NCI-H1048 (cell line): ENCODE data around the gene HOPX.
"Not testable (repeated sequence)": the region's sequence is repeated elsewhere in the genome, so short reads cannot be mapped to it uniquely, and the experiment has no call there.

Experiments used
- DNase-seq: peaks from one replicate; lab custom pipeline; 2025; lab: John Stamatoyannopoulos, UW

HOPX gene

DNA sequence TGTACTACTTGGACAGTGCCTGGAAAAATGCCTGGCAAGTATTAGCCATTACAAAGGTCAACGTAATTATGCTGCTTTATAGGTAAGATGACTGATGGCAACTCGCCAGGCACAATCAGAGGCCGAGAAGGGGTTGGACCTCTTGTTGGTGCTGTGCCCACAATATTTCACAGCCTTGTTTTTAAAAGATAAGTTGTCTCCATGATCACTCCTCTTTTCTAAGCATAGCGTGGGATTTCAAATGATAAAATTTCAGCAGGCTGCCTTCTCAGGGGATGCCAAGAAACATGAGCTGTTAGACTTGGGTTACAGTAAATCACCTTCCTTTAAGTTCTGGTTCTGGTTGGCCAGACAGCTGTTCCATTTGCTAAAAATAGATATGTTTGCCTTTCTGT is 26.9 kb downstream of the HOPX start:
- DNase-seq = no peak

DNA sequence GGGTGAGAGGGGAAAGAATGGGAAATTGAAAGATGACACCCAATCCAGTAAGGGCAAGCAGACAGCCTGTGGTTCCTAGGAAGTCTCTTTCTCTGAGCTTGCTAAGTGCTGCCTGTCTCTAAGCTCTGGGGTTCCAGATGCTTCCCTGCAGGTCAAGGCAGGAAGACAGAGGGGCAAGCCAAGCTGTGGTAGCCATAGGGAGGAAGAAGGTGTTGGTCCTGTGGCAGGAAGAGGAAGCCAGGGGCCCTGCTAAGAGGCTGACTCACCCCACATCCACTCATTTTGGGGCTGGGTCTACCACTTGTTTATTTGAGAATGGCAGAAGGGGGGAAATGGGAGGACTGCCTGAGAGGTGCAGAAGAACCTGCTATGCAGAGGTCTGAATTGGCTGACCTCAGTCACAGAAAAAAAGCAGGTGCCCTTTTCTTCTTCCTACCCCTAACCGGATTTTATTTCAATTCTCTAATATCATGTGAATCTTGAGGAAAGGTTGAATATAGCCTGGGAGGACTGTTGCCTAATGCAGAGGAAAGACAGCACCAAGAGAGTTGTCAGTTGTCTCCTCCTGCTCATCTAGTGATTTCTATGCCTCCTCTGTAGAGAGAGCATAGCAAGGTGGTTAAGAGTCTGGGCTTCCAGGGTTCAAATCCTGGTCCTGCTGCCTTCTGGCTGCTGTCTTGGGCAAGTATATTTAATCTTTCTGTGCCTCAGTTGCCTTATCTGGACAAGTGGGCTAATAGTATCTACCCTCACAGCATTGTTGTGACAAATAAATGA is 27.4 kb downstream of the HOPX start:
- DNase-seq = no peak

DNA sequence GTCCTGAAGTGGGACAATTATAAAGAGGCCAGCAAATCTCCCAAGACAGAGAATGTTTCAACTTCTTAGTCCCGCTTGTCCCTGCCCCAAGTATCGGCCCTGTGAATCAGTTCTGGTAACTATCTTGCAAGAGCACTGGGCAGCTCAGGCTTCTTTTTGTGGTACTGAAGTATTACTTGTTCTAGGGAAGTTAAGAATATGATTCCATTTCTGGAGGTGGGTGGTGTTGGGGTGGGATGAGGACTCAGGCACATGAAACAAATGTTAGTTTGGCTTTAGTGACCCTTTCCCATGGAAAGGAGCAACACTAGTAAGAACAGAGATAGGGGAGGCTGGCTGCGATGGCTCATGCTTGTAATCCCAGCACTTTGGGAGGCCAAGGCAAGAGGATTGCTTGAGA is 28.9 kb downstream of the HOPX start:
- no peak for DNase-seq

GRCh38 chr4:56651056-56651350 is 30.1 kb downstream of the HOPX start:
- DNase-seq = no peak

DNA sequence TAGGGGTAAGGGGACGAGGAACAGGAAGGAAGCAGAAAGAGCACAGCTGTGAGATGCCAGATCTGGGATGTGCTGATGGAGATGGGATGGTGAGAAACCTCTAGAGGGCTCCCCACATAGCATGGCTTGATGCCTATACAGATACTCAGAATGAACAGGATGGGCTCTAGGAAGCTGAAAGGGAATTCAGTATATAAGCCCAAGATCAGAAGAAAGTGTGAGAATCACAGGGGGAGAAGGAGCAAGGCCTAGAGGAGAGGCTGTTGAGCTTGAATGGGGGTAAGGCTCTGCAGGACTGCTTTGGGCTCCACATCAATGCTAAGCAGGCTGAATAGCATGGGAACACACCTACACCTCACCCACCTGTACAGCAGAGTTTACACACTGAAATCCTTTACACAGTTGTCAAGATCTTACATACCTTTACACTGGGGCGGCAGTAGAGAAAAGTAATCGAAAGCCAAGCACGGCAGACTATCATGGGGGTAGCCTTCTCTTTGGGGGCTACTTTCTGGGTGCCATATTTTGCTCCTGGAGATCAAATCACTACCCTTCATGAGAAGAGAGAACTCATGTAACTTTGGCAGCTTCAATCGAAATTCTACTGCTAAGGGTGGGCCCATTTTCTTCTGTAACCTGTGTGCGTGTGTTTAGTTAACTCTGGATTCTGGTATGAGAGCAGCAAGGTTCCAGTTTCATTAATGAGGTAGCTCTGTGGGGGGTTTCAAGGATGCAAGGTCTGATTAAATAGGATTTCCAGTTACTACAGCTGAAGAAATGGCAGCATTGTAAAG is 30.6 kb downstream of the HOPX start:
- no peak for DNase-seq

DNA sequence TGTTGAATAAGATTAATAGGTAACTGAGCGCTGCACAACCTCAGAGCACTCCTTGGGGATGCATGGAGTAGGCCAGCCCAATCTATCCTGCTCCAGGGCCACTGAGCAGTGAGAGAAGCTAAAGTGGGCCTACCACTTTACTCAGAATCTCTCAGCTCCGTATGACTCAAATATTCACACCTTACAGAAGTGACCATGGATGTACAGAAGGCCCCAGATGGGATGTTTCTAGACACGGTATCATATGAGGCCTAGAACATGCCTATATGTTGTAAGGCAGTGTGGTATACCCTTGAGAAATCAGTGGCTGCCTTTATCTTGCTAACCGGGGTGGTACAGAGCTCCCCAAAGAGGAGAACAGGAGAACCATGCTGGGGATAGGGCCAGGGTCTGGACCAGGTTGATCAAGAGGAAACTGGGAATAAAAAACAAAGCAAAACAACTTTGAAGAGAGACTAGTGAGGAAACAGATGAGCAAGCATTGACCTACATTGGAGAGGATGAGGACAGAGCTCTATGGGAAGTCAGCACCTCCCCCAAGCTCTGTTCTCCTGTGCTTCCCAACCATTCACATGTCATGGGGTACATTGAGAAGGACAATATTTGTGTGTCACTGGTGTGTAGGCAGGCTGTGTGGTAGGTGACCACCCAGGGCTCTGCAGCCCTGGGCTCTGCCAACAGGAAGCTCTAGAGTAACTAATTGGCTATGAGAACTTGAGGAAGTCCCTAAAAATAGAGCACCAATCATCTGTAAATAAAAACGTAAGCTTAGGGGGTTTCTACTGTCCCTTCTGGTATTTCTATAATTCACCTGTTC is 31.4 kb downstream of the HOPX start:
- no peak for DNase-seq

- DNase-seq = no peak
Measured at GRCh38 chr4:56648824-56649151, 32.3 kb downstream of the HOPX start.

DNA sequence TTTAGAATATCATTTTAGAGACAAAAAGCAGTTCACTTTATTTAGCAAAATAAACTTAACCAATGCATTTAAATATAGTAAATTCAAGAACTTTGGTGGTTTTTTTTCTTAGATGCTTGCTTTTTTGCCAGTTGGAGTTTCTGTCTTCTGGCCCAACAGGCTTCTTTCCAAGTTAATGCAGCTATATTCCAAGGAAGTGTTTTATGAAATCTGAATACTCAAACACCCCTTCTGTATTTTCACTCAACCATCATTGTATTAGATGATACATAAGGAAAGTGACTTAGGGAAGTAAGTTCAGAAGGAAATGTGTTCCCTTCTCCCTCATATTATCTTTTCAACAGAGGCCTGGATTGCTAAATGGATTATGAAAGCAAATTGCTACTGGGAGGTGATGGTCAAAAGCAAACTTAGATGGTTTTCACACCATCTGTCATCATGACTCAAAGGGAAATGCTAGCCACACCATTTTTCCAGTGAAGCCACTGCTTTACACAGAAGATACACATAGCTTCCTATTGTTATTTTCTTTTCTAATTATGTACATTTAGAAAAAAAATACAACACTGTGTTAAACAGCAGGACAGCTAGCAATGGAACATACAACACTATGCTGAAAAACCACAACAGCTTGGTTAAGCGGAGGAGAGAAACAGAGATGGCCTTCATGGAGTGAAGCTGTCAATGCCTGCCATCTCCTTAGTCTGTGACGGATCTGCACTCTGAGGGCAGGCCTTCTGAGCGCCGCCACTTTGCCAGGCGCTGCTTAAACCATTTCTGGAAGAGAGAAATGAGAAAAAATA is 32.9 kb downstream of the HOPX start:
- no peak for DNase-seq

- no peak for DNase-seq
Measured at GRCh38 chr4:56646341-56646740, 34.8 kb downstream of the HOPX start.

DNA sequence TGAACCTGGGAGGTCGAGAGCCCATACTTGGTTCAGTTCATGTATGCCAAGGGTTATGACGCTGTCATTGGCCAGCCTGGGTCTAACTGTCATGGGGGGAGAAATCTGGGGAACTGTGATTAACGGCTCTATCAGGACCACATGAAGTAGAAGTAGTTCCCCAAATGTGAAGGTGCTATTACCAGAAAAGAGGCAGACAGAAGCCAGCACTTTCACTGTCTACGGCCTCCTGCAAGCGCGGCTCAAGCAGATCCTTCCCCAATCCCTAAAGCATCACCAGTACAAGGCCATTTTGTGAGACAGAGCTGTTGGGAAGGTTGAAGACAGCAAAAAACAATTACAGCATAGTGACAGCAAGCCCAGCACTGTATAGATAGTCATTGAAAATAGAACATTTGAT is 37.5 kb downstream of the HOPX start:
- no peak for DNase-seq

DNA sequence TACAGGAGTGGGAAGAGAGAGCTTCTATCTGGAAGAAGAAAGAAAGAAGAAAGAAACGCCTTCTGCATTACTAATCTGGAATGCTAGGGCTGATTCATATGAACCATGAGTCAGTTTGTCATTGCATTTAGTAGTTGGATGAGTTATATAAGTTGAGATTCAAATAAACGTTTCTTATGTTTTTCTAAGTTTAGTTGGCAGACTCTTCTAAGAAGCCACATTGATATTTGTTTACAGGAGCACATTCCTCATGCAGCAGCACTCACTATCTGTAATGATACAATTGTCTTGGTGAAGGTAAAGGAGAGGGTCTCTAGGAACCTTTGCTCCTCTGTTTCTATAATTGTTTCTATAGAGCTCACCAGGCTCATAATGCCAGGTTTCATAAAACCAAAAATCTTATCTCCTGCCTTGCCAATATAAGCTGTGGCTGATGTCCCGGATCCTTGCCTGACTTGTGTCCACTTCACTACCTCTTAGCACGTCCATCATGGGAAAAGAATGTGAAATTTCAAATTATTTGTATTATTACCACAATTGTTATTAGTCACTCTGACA is 39.5 kb downstream of the HOPX start:
- no peak for DNase-seq

DNA sequence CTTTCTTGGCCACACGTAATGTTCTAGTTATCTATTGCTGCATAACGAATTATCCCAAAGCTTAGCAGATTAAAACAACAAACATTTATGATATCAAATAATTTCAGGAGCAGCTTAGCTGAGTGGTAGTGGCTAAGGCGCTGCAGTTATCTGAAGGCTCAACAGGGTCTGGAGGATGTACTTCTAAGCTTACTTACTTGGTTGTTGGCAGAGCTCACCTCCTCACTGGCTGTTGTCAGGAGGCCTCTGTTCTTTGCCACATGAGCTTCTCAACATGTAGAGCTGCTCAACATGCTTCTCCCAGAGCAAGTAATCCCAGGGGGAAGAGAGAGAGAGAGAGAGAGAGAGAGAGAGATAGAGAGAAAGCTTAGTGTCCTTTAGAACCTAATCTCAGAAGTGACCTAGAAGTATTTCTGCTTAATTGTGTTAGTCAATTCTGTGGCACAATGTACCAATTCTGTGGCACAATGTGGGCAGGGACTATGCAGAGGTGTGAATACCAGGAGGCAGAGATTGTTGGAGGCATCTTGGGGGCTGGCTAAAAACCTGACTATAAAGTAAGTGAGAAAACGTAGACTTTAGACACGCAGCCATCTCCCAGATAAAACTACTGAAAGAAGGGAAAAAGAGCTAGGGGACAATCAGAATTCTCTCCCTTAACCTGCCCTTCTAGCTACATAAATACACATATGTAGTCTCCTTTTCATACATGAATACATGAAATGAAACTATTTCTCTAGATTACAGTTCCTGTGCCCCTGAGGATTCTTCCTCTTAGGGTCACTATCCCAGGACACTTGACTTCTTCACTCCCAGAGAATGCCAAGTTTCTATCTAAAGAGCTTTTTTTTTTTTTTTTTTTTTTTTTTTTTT is 40.2 kb downstream of the HOPX start:
- DNase-seq = no peak

GRCh38 chr4:56637791-56638190 is 43.3 kb downstream of the HOPX start:
- DNase-seq = no peak

DNA sequence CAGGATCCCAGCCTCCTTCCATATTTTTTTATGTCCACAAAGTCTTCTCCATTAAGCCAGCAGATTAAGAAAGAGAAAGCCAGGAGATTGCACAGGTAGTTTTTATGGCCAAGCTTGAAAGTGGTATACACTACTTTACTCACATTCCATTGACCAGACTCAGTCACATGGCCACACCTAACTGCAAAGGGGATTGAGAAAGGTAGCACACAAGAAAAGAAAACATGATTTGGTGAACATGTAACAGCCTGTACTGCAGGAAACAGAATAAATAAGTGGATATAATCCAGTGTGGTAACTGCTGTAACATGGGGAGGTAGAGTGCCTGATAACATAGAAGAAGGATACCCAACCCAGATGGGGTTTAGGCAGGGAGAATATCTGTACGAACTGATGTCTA is 43.9 kb downstream of the HOPX start:
- DNase-seq = no peak

DNA sequence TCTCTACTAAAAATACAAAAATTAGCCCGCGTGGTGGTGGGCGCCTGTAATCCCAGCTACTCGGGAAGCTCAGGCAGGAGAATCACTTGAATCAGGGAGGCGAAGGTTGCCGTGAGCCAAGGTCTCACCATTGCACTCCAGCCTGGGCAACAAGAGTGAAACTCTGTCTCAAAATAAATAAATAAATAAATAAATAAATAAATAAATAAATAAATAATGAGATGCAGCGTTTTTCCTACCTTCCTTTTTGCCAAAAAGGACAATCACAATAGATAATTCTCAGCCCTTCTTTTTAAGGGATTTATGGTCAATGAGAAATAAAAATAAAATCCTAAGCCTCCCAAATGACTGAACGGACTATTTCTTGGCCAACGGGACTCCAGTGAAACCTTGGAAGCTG is 46.1 kb downstream of the HOPX start:
- not testable (repeated sequence) for DNase-seq

GRCh38 chr4:56633486-56633885 is 47.6 kb downstream of the HOPX start:
- DNase-seq = no peak

DNA sequence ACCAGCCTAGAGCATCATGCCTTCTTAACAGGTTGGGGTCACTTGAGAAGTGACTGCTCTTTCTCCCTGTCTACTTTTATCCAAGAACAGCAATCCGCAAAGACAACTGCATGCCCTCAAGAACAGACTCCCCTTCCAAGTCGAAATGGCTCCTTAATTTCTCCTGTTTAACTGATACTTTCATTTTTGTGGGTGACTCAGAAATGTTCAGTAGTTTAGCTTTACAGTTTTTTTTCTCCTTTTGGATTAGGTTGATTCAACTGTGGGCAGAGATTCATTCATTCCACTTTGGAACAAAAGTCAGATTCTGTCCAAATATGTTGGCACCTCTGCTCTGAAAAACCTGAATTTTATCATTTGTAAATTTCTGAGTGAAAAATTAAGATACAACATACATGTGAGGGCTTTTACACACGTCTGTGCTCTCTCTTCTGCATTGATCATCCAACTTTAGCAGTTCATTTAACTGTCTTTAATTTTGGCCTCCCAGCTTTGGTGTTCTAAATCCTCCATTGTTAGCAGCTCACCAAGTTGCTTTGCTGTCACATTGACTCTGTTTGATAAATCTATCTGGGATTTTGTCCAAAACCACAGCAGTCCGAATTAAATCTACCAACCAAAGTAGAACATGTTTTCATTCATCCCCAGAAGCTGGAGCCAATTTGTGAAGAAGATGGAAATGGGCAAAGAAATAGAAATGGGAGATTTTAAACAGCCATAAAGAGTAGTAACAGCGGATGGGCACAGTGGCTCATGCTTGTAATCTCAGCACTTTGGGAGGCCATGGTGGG is 50.0 kb downstream of the HOPX start:
- DNase-seq = no peak

DNA sequence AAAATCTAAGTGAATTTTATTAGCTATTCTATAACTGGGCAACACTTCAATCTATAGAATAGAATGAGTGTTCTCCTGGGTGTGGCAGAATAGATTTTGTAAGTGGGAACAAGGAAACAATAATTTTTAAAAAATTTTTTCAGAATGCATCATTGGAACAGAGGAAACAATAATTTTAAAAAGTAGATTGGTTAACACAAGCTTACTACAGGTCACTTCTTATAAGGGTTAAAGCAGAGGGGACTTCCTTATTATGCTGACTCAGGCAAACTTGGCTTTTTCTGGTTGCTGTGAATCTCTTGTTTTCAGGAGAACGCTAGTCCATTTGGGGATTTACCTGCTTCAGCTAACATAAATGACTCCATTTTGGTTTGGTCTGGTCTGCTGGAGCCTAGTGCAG is 52.5 kb downstream of the HOPX start:
- DNase-seq = no peak

DNA sequence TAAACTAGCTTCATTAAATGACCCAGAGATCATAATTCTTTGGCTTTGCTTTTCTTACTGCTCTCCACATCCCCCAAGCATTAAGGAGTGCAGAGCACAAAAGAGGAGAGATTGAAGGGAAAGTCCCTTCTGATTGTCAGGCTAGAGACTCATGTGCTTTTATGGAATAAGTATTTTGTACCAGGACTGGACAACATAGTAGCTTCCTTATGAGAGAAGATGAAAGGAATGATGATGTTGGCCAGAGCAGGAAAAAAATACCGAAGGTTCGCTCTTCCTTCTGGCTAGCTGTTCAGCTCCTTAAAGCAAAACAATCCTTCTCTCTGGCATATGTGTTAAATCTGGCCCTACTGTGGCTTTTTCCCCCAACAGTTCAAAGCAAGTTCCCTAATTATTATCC is 53.1 kb downstream of the HOPX start:
- no peak for DNase-seq

DNA sequence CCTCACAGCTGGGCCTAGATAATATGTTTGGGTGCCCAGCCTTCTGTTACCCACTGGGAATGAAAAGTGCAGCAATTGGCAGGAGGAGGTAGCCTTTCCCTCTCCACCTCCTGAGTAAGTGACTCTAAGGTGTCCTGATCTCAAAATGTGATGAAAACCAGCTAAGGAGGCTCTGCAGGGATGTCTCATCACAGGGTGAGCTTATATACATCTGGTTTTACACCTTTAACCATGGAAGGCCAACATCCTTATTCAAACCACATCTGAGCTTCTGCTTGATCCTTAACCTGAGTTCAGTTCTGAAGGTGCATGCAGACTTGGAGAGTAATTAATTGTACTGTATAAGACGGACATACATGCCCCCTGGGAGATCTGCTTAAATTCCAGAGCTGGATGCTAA is 53.7 kb downstream of the HOPX start:
- DNase-seq = no peak
